CD4-positive, alpha-beta T cell treated with Interferon gamma for 1 hour (primary cell): Measurements from ENCODE around the gene TSEN15.

ENCODE experiments used
- DNase-seq: peaks from one replicate; pipeline ENCODE4 v3.0.0-alpha.2; 2020

TSEN15 gene

DNA sequence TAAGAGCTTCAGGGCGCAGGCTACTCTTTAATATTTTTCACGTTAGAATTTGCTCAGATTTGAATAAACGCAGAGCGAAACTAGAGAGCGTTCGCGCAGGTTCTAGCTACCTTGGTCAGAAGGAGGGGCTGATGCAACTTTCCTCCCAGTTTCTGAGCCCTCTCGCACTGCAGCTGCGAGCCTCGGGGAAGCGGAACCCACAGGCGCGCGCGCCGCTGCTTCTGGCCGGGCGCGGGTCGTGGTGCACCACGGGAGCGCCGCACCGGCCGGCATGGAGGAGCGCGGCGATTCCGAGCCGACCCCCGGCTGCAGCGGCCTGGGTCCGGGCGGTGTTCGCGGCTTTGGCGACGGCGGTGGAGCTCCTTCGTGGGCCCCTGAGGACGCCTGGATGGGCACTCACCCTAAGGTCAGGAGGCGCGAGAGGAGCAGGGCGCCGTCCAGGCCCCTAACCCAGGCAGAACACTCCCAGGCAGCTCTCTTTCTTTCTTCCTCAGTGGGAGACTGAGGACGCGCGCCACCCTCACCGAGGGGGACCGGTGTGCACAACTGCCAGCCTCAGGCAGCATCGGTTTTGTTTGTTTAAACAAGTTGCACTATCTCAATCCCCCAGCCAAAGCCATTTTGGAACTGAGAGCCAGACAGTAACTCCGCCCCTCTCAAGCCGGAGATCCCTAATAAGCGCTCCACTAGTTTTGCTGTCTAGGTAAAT lies at the start of gene TSEN15:
Gene TSEN15, plus strand, starts transcription at position 246 of the 709 bp plus-strand sequence. Its CDS starts 26 bp downstream, at position 272.
- DNase-seq: peak; percentile 68

DNA sequence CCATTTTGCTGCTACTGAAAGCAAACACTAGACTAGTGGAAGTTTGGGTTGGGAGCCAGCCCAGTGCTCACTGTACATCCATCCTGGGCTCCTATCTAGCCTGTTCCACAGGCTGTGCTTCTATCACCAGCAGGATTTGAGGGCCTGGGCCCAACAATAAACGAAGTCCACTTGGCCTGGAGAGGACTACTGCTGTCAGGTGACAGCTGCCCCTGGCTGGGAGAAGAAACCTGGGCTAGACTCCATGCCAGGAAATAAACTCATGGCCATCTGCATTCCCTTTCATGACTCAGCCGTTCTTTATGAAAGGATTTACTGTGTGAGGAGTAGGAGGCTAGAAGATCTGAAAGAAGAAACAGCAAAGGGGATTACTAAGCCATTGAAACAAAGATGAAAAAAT lies 49.5 kb upstream of the TSEN15 start:
- no peak for DNase-seq

DNA sequence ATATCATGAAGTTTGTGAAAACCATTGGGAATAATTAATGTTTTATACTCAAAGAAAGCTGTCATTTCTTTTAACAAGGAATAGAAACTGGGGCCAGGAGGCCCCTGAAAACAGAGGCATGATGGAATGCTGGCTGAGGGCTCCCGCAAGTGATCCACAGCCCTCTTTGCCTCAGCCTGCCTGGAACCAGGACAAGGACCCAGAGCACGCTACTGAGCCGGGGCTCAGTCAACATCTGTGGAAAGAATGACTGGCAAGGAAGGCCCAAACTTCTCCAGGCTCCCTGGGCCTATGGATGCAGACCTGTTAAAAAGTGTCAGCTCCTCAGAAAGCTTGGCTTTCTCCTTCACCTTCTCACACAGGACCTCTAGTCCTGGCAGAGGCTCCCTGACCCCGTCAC lies 46.6 kb upstream of the TSEN15 start:
- DNase-seq: no peak

DNA sequence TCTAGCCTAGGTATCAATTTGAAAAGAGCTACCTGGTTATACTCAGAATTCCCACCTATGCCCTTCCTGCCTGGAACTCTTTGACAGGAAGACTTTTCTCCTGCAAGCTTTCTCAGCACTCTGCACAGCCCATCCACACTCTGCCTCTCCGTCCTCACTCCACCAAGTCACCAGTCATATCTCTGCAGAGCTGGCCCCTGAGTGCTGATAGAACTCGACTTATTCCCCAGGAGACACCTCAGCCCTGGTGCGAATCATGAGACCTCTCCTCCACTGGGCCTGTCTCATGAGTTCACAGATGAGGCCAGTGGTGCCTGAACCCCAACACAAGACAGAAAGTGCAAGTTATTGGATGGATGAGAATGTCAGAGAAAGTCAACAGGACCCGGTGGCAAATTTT lies 46.0 kb upstream of the TSEN15 start:
- no peak for DNase-seq

DNA sequence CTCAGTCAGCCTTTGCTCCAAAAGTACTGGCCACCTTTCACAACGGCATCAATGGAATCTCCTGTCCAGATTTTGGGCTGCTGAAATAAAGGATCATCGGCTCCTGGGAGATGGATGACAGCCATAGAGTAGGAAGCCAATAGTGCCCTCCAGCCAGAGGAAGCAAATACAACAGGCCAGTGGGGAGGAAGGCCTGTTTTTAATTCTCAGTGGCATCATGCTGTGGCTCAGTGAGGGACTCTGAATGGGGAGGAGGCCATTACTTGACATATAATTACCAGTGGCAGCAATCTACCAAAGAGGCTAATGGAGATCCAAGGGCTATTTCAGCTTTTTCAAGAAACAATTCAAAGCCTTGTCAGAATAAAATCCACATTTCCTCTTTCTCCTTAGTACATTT lies 40.7 kb upstream of the TSEN15 start:
- no peak for DNase-seq

DNA sequence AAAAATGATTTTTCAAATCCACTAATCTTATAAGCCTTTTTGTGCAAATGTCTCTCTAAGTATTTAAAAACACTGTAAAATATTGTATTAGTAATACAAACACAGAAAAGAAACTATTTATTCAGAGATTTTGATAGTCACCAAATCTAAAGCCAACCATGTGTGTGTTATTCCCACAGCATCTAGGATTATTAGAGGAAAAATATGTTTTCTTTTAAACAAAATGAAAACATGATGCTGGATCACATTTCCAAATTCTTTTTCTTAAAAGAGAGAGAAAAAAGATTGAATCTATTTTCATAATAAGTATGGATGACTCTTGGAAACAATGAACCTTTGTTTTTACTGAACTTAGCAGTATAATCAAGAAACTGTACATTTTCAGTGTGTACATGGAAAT lies 39.3 kb upstream of the TSEN15 start:
- no peak for DNase-seq

DNA sequence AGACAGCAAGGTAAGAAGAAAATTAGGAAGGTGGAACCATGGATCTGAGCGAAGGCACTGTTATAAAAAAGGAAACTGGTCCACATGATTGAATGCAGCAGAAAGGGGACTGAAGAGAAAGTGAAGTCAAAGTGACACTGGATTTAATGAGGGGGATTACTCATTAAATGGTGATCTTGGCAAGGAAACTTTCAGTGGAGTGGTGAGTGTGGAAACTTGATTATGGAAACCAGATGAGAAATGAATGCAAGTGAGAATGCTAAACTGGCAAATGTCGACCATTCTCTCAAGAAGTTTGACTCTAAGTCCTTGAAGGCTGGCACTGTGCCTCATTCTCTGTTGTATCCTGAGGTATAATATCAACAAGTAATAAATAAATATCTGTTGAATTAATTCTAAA lies 37.3 kb upstream of the TSEN15 start:
- DNase-seq: no peak

DNA sequence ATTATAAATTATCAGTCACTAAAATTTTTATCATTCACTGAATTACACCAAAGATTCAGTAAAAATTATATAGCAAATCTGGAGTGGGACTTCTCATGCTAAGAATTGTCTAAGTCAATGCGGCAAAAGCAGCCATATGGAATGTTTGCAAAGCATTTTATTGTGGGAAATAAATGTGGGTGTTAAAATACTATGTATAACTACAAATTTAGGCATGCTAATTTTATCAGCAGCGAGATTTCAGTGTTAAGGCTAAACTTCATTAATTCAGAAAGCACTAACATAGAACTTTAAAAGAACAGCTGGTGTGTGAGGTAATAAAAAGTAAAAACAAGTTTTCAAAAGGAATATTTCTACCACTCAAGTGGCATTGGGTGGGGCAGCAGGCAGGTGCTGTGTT lies 35.4 kb upstream of the TSEN15 start:
- no peak for DNase-seq

DNA sequence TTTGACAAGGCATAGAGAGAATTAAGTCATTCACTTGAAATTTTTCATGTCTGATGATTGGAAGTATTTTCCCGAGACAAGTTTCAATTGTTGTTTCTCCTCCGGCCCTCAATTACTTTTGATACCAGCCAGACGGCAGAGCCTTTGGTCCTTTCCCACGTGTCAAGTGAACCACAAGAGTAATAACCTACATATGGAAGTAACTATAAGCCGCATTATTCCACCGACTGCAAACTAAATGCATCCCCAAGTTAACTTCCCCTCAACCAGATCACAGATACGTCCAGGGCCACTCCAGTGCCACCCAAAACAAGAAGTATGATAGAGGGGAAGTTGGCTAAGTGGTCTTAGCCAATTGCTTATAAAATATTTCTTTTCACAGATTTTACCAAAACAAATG lies 34.2 kb upstream of the TSEN15 start:
- no peak for DNase-seq

DNA sequence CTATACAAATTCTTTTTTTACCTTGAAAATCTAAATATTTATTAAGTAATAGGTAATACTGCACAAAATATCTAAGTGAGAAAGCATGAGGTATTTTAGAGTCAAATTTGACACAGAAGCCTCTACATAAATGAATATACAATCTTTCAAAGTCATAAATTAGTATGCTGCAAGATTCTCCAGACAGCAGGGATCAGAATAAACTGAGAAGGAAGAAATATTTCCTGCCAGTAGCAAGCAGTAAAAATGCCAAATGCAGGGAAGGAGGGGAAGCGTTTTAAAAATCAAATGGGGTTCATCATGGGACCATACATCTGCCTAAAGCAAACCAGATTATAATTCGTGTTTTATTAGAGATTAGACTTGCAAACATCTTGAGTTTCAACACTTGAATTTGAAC lies 32.9 kb upstream of the TSEN15 start:
- DNase-seq: no peak

DNA sequence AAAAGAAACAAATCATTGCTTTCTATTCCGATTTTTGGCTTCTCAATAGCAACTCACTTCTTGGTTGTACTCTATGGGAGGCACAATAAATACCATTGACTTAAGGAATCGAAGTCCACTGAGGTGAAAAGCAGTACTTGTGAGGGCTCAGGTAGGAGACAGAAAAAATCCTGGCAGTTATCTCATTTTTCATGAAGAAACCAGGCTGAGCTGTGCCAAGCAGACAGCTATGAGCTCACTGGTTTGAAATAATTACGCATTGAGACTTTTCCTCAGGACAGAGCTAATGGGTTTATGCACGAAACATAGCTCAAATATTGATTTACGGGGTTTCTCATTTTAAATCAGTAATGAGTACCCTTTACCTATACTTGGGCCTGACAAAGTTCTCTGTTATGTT lies 32.5 kb upstream of the TSEN15 start:
- DNase-seq: no peak

DNA sequence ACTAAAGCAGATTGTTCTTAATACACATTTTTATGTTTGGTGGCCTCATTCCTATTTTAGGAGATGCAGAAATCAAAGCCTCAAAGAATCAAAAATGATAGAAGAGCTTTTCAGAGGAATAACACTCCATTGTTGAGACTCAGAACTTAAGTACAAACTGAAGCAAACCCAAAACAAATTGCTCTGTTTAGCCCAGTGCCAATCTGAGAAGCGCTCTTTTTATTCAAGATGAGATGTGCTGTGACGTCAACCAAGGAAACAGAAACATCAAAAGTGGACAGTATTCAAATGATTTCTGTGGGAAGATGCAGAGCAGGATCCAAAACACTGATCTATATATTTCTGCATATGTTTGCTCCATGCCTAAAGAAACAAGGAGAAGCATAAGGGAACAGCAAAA lies 32.0 kb upstream of the TSEN15 start:
- no peak for DNase-seq

DNA sequence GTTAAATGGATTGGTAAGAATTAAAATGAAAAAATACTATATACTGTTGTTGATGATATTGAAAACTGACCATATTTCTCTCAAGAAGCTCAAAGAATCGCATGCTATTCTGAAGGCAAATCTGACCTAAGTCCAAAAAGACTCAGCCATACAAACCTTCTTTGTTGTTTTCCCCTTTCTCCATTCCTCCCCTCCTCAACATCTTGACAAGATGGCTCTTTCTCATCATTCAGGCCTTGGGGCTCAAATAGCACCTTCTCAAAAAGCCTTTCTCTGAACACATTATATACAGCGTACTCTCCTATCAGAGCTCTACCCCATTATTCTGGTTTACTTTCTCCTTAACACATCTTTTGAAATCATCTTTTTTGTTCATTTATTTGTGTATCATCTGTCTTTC lies 31.2 kb upstream of the TSEN15 start:
- no peak for DNase-seq

DNA sequence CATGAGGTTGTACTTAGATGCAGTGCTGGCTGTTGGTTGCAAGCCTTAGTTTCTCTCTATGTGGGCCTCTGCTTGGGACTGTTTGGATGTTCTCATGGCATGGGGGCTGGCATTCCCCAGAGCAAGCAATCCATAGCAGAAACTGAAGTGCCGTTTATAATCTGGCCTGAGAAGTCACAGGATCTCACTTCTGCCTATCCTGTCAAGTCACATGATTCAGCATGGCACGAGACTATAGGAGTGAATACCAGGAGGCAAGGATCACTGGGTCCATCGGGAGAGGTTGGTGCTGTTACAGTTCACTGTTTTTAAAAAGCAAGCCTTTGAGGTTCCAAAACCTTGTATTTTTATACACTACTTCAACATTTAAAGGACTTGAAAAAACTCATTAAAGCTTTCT lies 30.7 kb upstream of the TSEN15 start:
- DNase-seq: no peak

DNA sequence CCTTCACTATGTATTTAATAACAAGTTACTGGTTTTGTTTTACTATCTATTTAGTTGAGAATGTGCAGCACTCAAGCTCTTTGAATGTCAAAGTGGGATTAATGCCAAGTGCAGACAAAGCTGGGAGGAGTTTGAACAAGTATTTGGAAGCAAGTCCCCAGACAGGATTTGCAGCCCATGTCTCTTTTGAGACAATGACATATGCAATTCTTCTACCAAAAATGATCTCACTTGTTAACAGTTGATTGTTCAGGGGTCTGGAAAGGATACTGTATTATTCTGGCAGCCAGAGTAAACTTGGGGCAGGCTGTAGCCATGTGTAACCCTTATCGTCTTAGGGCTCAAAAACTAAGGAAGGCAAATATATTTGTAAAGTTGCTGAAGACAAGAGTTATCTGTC lies 29.8 kb upstream of the TSEN15 start:
- DNase-seq: no peak

DNA sequence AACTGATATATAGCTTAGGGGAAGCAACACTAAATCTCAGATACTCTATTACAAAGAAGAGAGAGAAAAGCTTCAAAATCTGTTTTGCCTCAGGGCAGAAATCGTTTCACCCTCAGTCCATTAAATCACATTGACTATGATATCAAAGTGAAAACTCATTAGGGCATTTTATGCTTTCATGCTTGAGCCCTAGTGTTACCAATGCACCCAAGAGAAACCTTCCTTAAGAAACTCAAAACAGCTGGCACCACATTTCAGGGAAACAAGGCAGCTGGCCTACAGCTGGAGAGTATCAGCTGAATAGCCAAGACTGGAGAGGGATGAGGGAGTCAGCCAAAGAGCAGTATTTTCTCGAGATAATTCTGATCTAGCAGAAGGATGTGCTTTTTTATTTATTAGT lies 28.9 kb upstream of the TSEN15 start:
- no peak for DNase-seq

DNA sequence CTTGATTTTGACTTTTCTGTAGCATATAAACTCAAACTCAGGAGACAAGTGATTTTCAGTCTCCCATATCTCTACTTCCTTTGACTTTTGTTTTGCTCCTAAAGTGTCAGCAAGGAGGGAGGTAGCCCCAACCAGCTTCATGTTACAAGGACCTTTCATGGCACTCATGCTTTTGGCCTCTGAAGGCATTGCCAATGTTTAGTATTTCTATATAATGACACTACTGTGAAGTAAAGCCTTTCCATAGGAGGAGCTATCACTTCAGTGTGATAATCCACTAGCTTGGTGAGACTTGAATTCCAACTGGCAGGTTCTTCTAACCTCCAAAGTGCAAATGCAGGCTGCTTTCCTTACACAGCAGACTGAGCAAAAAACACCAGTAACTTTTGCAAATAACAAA lies 28.4 kb upstream of the TSEN15 start:
- DNase-seq: no peak

DNA sequence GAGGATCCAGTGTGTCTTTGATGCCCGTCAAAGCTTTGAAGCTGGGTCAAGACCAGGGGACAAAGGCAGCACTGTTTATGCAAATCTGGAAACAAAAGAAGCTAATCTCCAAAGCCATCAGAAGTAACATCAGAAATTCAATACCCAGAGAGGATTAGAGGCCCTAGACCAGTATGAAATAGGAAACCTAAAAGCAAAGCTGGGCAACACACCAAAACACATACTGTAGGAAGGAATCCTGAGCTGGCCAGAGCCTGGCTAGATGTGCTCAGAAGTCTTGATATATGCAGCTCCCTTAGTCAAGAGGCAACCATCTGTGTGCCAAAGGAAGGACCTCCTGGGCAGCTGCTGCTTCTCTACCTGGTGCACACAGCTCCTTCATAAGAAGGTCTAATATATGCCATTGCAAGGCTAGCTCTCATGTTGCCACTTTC lies 26.3 kb upstream of the TSEN15 start:
- DNase-seq: no peak

DNA sequence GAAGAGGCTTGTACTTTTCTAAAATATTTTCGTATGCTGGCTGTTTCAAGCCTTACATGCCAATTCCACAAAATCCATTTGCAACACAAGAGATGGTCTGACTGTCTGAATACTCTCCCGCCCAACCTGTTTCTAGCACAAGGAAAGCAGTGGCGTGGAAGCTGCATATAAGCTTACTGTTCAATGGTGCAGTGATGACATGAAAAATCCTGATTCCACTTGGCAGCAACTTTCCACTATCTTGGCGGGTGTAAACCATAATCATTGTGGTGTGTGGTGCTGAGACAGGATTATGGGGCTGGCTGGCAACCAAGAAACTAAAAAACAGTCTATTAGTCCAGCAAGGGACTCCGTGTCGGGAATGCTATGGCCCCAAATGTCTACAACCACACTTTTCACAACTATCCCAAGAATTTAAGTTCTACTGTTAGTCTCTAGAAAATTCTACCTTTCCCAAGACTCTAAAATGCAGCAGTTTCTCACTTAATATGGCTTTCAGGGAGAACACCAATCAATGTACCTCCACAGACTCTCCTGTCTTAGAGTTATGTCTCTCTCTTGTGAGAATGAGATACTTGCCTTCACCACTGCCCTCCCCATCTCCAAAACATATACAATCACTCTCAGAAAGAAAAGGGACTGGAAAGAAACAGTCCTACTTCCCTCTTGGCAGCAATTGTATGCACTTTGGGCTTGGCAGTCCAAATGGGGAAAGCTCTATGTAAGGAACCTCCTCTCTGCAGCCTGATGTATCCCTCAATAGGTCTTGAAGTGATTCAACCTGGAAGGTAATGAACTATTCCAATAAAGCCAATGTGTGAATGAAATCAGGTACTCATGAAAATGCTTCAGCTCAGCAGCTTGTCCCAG lies 23.5 kb upstream of the TSEN15 start:
- no peak for DNase-seq

DNA sequence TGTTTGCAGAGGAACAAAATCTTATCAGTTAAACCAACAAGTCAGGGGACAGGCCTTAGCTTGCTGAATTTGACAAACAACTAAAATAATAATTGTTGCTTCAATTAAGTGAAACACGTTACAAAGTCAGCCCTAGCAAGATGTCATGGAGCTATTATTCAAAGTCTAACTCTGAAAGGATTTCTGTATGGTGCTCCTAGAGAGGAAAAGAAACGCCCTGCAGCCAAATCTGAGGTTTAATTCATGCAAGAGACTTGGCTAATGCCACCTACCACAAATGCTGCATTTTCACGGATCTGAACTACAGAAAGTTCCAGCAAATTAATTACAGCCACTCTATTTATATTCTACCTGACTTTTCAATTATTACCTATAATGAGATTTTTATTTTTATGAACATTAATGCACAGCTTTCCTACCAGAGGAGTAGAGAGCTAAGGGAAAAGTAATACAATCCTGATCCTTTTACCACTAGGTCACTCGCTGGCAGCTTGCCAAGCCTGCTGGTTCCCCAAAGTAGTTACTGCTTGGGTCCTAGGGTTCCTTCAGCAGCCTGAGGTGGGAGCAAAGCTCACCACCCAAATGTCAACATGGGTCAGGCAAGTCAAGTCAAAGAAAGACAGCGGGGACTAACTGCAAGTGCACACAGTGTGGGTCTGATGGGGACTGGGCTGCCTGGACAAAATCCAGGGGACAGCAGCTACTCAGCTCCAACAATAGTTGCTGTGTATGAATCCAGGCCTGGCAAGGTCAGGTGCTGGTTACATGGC lies 22.5 kb upstream of the TSEN15 start:
- no peak for DNase-seq

DNA sequence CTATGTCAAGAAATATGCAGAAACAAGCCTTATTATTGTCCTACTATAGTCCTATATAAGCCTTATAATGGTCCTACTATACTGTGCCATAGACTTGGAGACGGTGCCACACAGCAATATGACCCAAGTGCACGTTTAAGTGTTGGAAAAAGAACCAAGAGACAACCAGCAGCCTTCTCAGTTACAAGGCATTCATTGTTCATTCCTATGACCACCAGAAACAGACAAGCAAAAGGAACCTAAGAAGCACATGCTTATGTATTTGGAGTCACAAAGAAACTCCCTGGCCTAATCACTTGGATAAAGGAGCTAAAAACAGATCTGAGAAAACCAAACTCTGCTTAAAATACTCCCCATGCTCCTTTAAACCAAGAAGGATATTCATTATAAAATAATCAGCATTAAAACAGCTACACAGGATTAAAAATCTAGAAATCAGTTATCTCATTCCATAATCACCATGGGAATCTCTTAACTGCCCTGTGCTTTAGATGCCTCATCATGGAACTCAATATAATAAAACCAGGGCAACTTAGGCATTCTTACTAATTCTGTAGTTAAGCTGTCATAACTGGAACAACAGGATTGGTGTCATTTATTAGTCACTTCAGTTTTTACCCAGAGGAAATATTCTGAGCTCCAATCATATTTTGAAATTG lies 21.0 kb upstream of the TSEN15 start:
- DNase-seq: no peak

DNA sequence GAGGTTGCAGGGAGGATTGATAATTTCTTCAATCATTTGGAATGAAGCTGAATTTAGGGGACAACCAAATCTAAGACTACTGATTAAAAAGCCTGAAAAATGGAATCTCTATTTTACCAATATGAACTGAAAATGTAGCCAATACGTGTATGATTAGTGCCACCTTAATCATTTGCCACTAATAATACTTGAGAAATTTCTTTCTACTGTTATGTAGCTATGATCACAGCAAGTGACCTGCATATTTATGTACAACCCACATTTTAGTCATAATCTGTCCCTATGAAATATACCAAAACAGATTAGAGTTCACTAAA lies 20.5 kb upstream of the TSEN15 start:
- no peak for DNase-seq

DNA sequence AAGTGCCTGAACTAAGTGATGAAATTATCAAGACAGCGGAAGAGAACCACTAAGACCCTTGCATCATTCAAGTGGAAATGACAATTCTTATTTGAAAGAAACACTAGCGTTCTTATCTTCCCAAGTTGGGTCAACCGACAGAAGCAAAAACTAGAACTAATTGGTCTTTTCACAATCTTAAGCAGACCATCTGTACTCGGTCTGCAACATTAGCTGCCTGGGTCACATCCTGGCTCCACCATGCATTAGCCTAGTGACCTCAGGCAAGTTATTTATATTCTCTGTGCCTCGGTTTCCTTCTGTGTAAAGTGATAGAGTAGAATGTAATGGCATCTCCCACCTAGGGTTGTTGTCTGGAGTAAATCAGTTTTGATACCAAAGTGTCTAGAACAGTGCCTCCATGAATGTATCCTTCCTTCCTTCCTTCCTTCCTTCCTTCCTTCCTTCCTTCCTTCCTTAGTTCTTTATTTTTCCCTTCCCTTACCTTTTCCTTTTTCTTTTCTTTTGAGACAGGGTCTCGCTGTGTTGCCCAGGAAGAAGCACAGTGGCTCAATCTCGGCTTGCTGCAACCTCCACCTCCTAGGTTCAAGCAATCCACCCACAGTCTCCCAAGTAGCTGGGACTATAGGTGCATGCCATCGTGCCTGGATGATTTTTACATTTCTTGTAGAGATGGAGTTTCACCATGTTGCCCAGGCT lies 20.0 kb upstream of the TSEN15 start:
- no peak for DNase-seq
